GM19438 (cell line): ENCODE results near the gene FAR2.
"Not testable (repeated sequence)": the region's sequence is repeated elsewhere in the genome, so short reads cannot be mapped to it uniquely, and the experiment has no call there.

Experiments used
- ATAC-seq: cut with Tn5 transposase; IDR thresholded peaks from one replicate; pipeline ENCODE4 v1.9.1; 2021; ENCODE audit warnings: low read depth; ENCODE audit not compliant: unreplicated experiment

The FAR2 gene

GRCh38 chr12:29148911-29149690 is at the start of gene FAR2:
Gene FAR2, plus strand, starts transcription at chr12:29149278. Its CDS starts 121,172 bp downstream, at chr12:29270450.
- peak; percentile 46 for ATAC-seq

GRCh38 chr12:29102741-29103140 is 46.3 kb upstream of the FAR2 start:
- no peak for ATAC-seq

- ATAC-seq = peak; percentile 98
Observed at GRCh38 chr12:29103539-29103974, 45.5 kb upstream of the FAR2 start.

DNA sequence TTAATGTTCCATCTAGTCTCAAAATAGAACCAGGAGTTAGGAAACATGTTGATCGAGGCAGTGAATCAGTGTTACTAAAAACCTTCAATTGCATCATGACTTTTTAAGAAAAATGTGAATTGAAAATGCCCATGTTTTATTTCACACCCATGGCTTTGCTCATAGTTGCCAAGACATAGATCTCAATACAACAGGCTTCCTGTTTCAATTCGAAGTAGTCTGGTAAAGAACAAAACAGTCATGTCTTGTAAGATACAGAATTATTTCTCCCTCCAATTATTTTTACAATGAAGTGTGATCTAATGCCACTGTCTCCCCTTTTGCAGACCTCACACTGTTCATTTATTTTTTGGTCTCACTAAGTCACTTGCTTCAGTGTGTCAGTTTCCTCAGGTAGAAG is 44.6 kb upstream of the FAR2 start:
- ATAC-seq = no peak

DNA sequence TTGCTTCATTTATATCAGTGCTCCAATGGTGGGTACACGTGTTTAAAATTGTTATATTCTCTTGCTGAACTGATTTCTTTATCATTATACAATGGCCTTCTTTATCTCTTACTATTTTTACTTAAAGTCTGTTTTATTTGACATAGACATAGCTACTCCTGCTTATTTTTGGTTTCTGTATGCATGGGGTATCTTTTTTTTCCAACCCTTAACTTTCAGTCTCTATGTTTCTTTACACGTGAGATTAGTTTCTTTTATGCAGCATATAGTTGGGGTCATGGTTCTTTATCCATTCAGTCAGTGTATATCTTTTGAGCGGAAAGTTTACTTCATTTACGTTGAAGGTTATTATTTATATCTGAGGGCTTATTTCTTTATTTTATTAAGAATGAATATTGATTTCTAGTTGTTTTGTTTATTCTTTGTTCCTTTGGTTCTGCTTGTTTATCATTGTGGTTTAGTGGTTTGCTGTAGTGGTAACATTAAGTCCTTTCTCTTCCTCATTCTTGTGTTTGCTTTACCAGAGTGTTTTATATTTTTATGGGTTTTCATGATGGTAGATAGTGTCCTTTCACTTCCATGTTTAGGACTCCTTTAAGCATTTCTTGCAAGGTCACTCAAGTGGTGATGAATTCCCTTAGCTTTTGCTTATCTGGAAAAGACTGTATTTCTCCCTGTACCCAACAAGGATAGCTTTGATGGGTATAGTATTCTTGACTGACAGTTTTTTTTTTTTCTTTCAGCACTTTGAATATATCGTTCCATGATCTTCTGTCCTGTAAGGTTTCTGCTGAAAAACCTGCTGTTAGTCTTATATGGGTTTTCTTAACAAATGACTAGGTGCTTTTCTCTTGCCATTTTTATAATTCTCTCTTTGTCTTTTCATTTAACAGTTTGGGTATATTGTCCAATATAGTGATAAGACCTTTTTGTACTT is 38.3 kb upstream of the FAR2 start:
- ATAC-seq = peak; percentile 87

- ATAC-seq = no peak
Observed at GRCh38 chr12:29113101-29113500, 36.0 kb upstream of the FAR2 start.

DNA sequence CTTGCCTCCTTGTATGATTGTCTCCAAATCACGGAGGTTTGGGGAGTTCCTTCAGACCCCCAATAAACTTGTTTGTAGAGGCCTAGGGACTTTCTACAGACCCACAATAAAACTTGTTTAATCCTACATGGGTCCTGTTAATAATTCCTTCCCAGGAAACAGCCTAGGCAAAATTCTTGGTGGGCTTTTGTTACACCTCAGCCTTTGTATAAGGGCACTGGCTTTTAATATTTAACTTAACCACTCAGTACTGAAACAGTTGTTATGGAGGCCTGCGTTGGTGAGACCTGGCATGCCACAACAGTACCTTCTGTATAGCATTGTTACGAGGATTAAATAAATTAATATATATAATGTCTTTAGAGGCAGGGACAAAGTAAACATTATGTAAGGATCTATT is 32.7 kb upstream of the FAR2 start:
- no peak for ATAC-seq

GRCh38 chr12:29131539-29131938 is 17.5 kb upstream of the FAR2 start:
- ATAC-seq = no peak

- no peak for ATAC-seq
Observed at GRCh38 chr12:29132316-29132715, 16.8 kb upstream of the FAR2 start.

GRCh38 chr12:29133181-29133580 is 15.9 kb upstream of the FAR2 start:
- ATAC-seq = no peak

- no peak for ATAC-seq
Observed at GRCh38 chr12:29133680-29134079, 15.4 kb upstream of the FAR2 start.

GRCh38 chr12:29138256-29138655 is 10.8 kb upstream of the FAR2 start:
- not testable (repeated sequence) for ATAC-seq

DNA sequence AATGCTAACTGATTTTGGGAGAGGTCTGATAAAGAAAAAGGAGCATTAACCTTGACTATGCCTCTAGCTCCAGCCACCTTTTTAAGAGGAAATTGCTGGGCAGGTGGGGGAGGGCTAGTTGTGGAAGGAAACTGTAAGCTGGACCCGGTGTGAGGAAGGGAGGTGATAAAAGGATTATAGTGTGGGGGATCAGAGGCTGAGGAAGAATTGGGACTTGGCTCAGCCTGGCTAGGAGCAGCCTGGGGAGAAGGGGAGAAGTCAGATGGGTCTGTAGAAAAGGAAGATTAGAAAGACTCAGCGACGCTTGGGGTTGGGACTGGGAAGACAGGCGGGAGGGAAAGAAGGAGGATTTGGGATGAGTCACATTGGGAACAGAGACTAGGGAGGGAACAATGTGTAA is 10.2 kb upstream of the FAR2 start:
- ATAC-seq = not testable (repeated sequence)

- ATAC-seq = no peak
Observed at GRCh38 chr12:29145372-29146170, 3.5 kb upstream of the FAR2 start.

DNA sequence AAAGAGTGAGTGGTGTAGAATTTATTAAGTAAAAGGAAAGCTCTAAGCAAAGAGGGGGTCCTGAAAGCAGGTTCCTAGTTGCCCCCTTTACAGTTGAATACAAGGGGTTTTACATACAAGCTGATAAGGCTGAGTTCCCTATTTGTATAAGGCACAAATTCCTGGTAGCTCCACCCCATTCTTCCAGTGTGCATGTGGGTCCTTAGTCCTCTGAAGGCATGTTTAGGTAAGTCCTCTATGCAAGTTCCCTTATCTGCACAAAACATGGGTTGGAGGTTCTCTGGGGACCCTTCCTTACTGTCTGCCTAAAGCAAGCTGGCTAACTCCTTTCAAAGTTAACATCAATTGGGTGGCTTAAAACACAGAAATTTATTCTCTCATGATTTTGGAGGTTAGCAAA is 2.9 kb upstream of the FAR2 start:
- ATAC-seq = no peak

GRCh38 chr12:29147731-29148595 is 1.1 kb upstream of the FAR2 start:
- ATAC-seq = no peak

- peak; percentile 8 for ATAC-seq
Observed at GRCh38 chr12:29148596-29148910, 525 bp upstream of the FAR2 start.

- ATAC-seq = peak; percentile 7
Observed at GRCh38 chr12:29149691-29150281, 708 bp downstream of the FAR2 start.

- no peak for ATAC-seq
Observed at GRCh38 chr12:29150462-29150861, 1.4 kb downstream of the FAR2 start.
